Superior temporal gyrus (tissue), 1 donor: ENCODE results near the gene GDF7.

Experiments used
- DNase-seq: peaks from one replicate; pipeline ENCODE4 v3.0.0-alpha.2; 2016; ENCODE audit errors: extremely low spot score

GDF7 gene

GRCh38 chr2:20666304-20667150 lies at the start of gene GDF7:
Gene GDF7, plus strand, starts transcription at chr2:20667144. Its CDS starts 96 bp downstream, at chr2:20667240.
- no peak for DNase-seq

GRCh38 chr2:20617892-20618467 lies 49.0 kb upstream of the GDF7 start:
- peak; percentile 98 for DNase-seq

GRCh38 chr2:20618468-20618885 lies 48.5 kb upstream of the GDF7 start:
- no peak for DNase-seq

- DNase-seq = no peak
Measured at GRCh38 chr2:20618886-20619521, 47.9 kb upstream of the GDF7 start.

- DNase-seq = no peak
Measured at GRCh38 chr2:20619624-20620024, 47.3 kb upstream of the GDF7 start.

- DNase-seq = no peak
Measured at GRCh38 chr2:20620271-20620681, 46.7 kb upstream of the GDF7 start.

- no peak for DNase-seq
Measured at GRCh38 chr2:20620696-20621365, 46.1 kb upstream of the GDF7 start.

- DNase-seq = no peak
Measured at GRCh38 chr2:20621366-20622295, 45.3 kb upstream of the GDF7 start.

- no peak for DNase-seq
Measured at GRCh38 chr2:20622296-20622686, 44.7 kb upstream of the GDF7 start.

- no peak for DNase-seq
Measured at GRCh38 chr2:20622731-20623130, 44.2 kb upstream of the GDF7 start.

- DNase-seq = no peak
Measured at GRCh38 chr2:20623241-20623640, 43.7 kb upstream of the GDF7 start.

- DNase-seq = no peak
Measured at GRCh38 chr2:20623741-20624155, 43.2 kb upstream of the GDF7 start.

- DNase-seq = no peak
Measured at GRCh38 chr2:20624156-20624883, 42.6 kb upstream of the GDF7 start.

GRCh38 chr2:20624884-20625485 lies 42.0 kb upstream of the GDF7 start:
- no peak for DNase-seq

- DNase-seq = no peak
Measured at GRCh38 chr2:20625491-20626391, 41.2 kb upstream of the GDF7 start.

- DNase-seq = no peak
Measured at GRCh38 chr2:20626392-20626697, 40.6 kb upstream of the GDF7 start.

- no peak for DNase-seq
Measured at GRCh38 chr2:20626698-20627513, 40.0 kb upstream of the GDF7 start.

GRCh38 chr2:20627712-20628380 lies 39.1 kb upstream of the GDF7 start:
- DNase-seq = no peak
